HCT116 (cell line): ENCODE measurements around the gene S1PR3. TPM values are rescaled to one million over a fixed set of nuclear protein-coding genes. Genes with fewer than 3 reads are reported as not detected.

Source experiments
- ATAC-seq: fragments of 200-7000 bp; cut with Tn5 transposase; 2 replicates; pipeline ENCODE4 v1.9.1; 2020; ENCODE audit warnings: mild to moderate bottlenecking, moderate library complexity
- BruUV-seq: library from RNA; stranded (reverse); fragments of 400-500 nt; replicated peaks from 2 replicates; lab custom pipeline; 2021; lab: Mats Ljungman, UMichigan
- CTCF ChIA-PET: fragments of 300-600 bp; sonication (Branson Sonifier 250); formaldehyde crosslinking; loops from one replicate; lab custom pipeline; 2021; ENCODE audit warnings: antibody characterized with exemption; lab: Charles Lee
- POLR2A ChIA-PET: fragments of 300-600, 350-600 bp; sonication (Branson Sonifier 250); formaldehyde crosslinking; loops from one replicate; lab custom pipeline; 2021; ENCODE audit warnings: antibody characterized with exemption; lab: Charles Lee
- RAD21 ChIA-PET, 2 experiments: fragments of 300-600 bp; sonication (Branson Sonifier 250); formaldehyde crosslinking; loops; one replicate each; lab custom pipeline; 2023; ENCODE audit warnings: low total read pairs in 2 of 2; ENCODE audit not compliant: uncharacterized antibody in 2 of 2, unreplicated experiment in 2 of 2, low non-redundant PET in 1 of 2; lab: Charles Lee
- DNase-seq: peaks from one replicate; pipeline ENCODE4 v3.0.0-alpha.2; 2010; ENCODE audit warnings: low read depth, low spot score
- H2AFZ ChIP-seq: fragments of 200-600 bp; shearing (Covaris generic), sonication (generic); 2 replicates; pipeline ENCODE4 v1.6.1; 2017; ENCODE audit warnings: low read depth, mixed run types, mixed read lengths, antibody characterized with exemption, low read length; ENCODE audit not compliant: poor library complexity, severe bottlenecking
- H3K27ac ChIP-seq: 2 replicates; pipeline ENCODE4 v1.5.1; 2012; ENCODE audit warnings: low read depth, low read length
- H3K27me3 ChIP-seq: fragments of 200-600 bp; sonication (generic); 2 replicates; pipeline ENCODE4 v1.6.1; 2016; ENCODE audit warnings: mixed run types, low read length, mixed read lengths; ENCODE audit not compliant: insufficient read depth
- H3K36me3 ChIP-seq, 2 experiments: fragments of 200-500 bp in 1 of 2; fragments of 200-600 bp in 1 of 2; sonication (Bioruptor generic) in 1 of 2; sonication (generic) in 1 of 2; 2 replicates each; pipeline versions ENCODE4 v1.5.1 to v1.6.1; 2014 to 2016; ENCODE audit warnings: low read length in 2 of 2, inconsistent platforms in 1 of 2, mixed read lengths in 1 of 2, mixed run types in 1 of 2; ENCODE audit not compliant: insufficient read depth in 2 of 2, control insufficient read depth in 1 of 2
- H3K4me1 ChIP-seq, 2 experiments: fragments of 200-600 bp in 1 of 2; sonication (generic) in 1 of 2; 2 replicates each; pipeline versions ENCODE4 v1.5.1 to v1.6.1; 2012 to 2017; ENCODE audit warnings: low read length in 2 of 2, inconsistent platforms in 1 of 2, mild to moderate bottlenecking in 1 of 2, mixed read lengths in 1 of 2, mixed run types in 1 of 2, moderate library complexity in 1 of 2; ENCODE audit not compliant: insufficient read depth in 2 of 2, control insufficient read depth in 1 of 2
- H3K4me2 ChIP-seq: fragments of 200-600 bp; sonication (generic); 2 replicates; pipeline ENCODE4 v1.6.1; 2017; ENCODE audit warnings: mixed run types, low read length, mixed read lengths
- H3K4me3 ChIP-seq, 2 experiments: fragments of 200-600 bp in 1 of 2; sonication (generic) in 1 of 2; replicated peaks in 1 of 2; 2 replicates each; pipeline ENCODE4 v1.5.1; 2011 to 2016; ENCODE audit warnings: low read length in 2 of 2, control low read depth in 1 of 2, low read depth in 1 of 2, mild to moderate bottlenecking in 1 of 2, mixed read lengths in 1 of 2, mixed run types in 1 of 2
- H3K79me2 ChIP-seq: fragments of 200-600 bp; sonication (generic); 2 replicates; pipeline ENCODE4 v1.6.1; 2017; ENCODE audit warnings: mild to moderate bottlenecking, mixed run types, low read length, moderate library complexity, mixed read lengths; ENCODE audit not compliant: insufficient read depth
- H3K9ac ChIP-seq: fragments of 200-600 bp; sonication (generic); 2 replicates; pipeline ENCODE4 v1.6.1; 2016; ENCODE audit warnings: low read length, mixed read lengths
- H3K9me2 ChIP-seq: fragments of 200-600 bp; sonication (generic), shearing (Covaris generic); 2 replicates; pipeline ENCODE4 v1.6.1; 2017; ENCODE audit warnings: mixed run types, mild to moderate bottlenecking, moderate library complexity; ENCODE audit not compliant: insufficient read depth
- H3K9me3 ChIP-seq, 2 experiments: fragments of 200-500 bp in 1 of 2; fragments of 200-600 bp in 1 of 2; sonication (Bioruptor generic) in 1 of 2; sonication (generic) in 1 of 2; 2 replicates each; pipeline ENCODE4 v1.6.1; 2014 to 2017; ENCODE audit warnings: low read length in 2 of 2, mixed read lengths in 2 of 2, inconsistent platforms in 1 of 2, low read depth in 1 of 2, mild to moderate bottlenecking in 1 of 2, mixed run types in 1 of 2, moderate library complexity in 1 of 2; ENCODE audit not compliant: control insufficient read depth in 1 of 2, insufficient read depth in 1 of 2
- H4K20me1 ChIP-seq: fragments of 200-600 bp; sonication (generic), shearing (Covaris generic); 2 replicates; pipeline ENCODE4 v1.6.1; 2017; ENCODE audit warnings: mixed run types, mild to moderate bottlenecking, moderate library complexity; ENCODE audit not compliant: insufficient read depth
- CBX3 ChIP-seq: IDR thresholded peaks from 2 replicates; pipeline ENCODE4 v1.6.1; 2012; ENCODE audit warnings: low read depth
- CEBPB ChIP-seq: IDR thresholded peaks from 2 replicates; pipeline ENCODE4 v1.6.1; 2012; ENCODE audit warnings: low read depth
- EGR1 ChIP-seq: IDR thresholded peaks from 2 replicates; pipeline ENCODE4 v1.6.1; 2012; ENCODE audit warnings: low read depth
- ELF1 ChIP-seq: IDR thresholded peaks from 2 replicates; pipeline ENCODE4 v1.6.1; 2012; ENCODE audit warnings: low read depth, borderline replicate concordance
- EZH2 ChIP-seq: fragments of 200-600 bp; sonication (generic); IDR thresholded peaks from 2 replicates; pipeline ENCODE4 v1.6.1; 2017; ENCODE audit warnings: antibody characterized with exemption, mixed run types
- EZH2phosphoT487 ChIP-seq: fragments of 200-600 bp; IDR thresholded peaks from 2 replicates; pipeline ENCODE4 v1.6.1; 2018; ENCODE audit warnings: antibody characterized with exemption, borderline replicate concordance
- JUND ChIP-seq: IDR thresholded peaks from 2 replicates; pipeline ENCODE4 v1.6.1; 2012
- MAX ChIP-seq: IDR thresholded peaks from 2 replicates; pipeline ENCODE4 v1.6.1; 2012
- POLR2A ChIP-seq: IDR thresholded peaks from 2 replicates; pipeline ENCODE4 v1.7.0; 2011; ENCODE audit warnings: borderline replicate concordance; ENCODE audit not compliant: insufficient read depth, insufficient read length; ENCODE audit errors: extremely low read depth
- REST ChIP-seq: IDR thresholded peaks from 2 replicates; pipeline ENCODE4 v1.6.1; 2012; ENCODE audit warnings: low read depth
- SIN3A ChIP-seq: IDR thresholded peaks from 2 replicates; pipeline ENCODE4 v1.6.1; 2012; ENCODE audit warnings: low read depth
- SP1 ChIP-seq: IDR thresholded peaks from 2 replicates; pipeline ENCODE4 v1.6.1; 2012; ENCODE audit warnings: low read depth
- SRF ChIP-seq: IDR thresholded peaks from 2 replicates; pipeline ENCODE4 v1.6.1; 2012; ENCODE audit warnings: low read depth
- TCF7L2 ChIP-seq: IDR thresholded peaks from 2 replicates; pipeline ENCODE4 v1.7.0; 2011; ENCODE audit warnings: borderline replicate concordance, inconsistent platforms; ENCODE audit not compliant: insufficient read depth, insufficient read length; ENCODE audit errors: extremely low read depth
- YY1 ChIP-seq: IDR thresholded peaks from 2 replicates; pipeline ENCODE4 v1.6.1; 2011; ENCODE audit warnings: low read length, low read depth, moderate library complexity, mild to moderate bottlenecking; ENCODE audit not compliant: insufficient replicate concordance; ENCODE audit errors: extremely low read depth
- ZFX ChIP-seq: fragments of 450-650 bp; IDR thresholded peaks from 2 replicates; pipeline ENCODE4 v1.6.1; 2017
- ZNF274 ChIP-seq: fragments of 200-500 bp; sonication (Bioruptor generic); IDR thresholded peaks from 2 replicates; pipeline ENCODE4 v1.6.1; 2014; ENCODE audit warnings: mild to moderate bottlenecking, low read depth, low read length, inconsistent platforms
- intact Hi-C: fragments of 100-400 bp; cut with micrococcal nuclease; formaldehyde crosslinking; loops from 2 replicates; pipeline ENCODE4 v1.10.0; 2022
- total RNA-seq: library from RNA; stranded (reverse); gene quantifications from one replicate; pipeline ENCODE4 v1.2.1, GENCODE V29; 2021; ENCODE audit not compliant: unreplicated experiment
- TF ChIP-seq, protein P1 (sequence below): IDR thresholded peaks from 2 replicates; pipeline ENCODE4 v1.6.1; 2012
- TF ChIP-seq, protein P2 (sequence below): IDR thresholded peaks from 2 replicates; pipeline ENCODE4 v1.6.1; 2011; ENCODE audit warnings: mild to moderate bottlenecking, low read length, moderate library complexity; ENCODE audit not compliant: insufficient replicate concordance; ENCODE audit errors: extremely low read depth
- TF ChIP-seq, protein P3 (sequence below), 3 experiments: fragments of 200-600 bp in 1 of 3; sonication (generic) in 1 of 3; IDR thresholded peaks in 2 of 3; conservative IDR thresholded peaks in 1 of 3; 2 replicates each; pipeline ENCODE4 v1.5.1; 2012 to 2017; ENCODE audit warnings: low read depth in 2 of 3, low read length in 2 of 3, antibody characterized with exemption in 1 of 3, borderline replicate concordance in 1 of 3, control low read depth in 1 of 3, mild to moderate bottlenecking in 1 of 3, mixed read lengths in 1 of 3, mixed run types in 1 of 3, moderate library complexity in 1 of 3; ENCODE audit not compliant: insufficient read depth in 1 of 3

Gene S1PR3
- total RNA-seq, 1 experiment from 2014 or later: 0.07 TPM

DNA sequence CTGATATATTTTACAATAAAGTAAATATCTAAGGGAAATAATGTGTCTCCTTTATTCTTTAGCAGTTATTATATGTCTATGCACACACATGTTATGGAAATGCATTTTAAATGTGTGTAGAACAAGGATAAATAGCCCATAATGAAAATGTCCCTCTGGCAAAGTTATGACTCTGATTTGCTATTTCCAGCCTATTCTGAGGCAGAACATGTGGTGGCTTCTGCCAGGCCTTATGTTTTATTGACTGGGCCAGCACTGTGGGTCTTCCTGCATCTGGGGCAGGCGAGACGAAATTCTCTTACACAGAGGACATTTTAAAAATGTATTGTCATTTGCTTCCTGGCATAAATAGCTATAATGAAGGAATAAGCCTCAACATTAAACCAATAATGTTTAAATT is 52.8 kb downstream of the S1PR3 start:
- BruUV-seq: no TSS peak
- ChIA-PET CTCF (no interaction called here), RAD21 (no interaction called here), POLR2A (no interaction called here)
- Histone ChIP-seq H4K20me1 (no peaks in the 10 kb centered on the region), H3K27ac (no peak overlapping the region), H3K36me3 (no peaks in the 10 kb centered on the region), H3K27me3 (no peaks in the 10 kb centered on the region; the same call in 1 of the 2 replicates), H3K9me2 (no peaks in the 10 kb centered on the region), H3K9ac (no peak overlapping the region), H3K9me3 (no peaks in the 10 kb centered on the region), H2AFZ (no peak overlapping the region), H3K4me3 (no peak overlapping the region), H3K79me2 (no peaks in the 10 kb centered on the region), H3K4me1 (no peaks in the 10 kb centered on the region)
- no peak for DNase-seq
- intact Hi-C loops: no loop called here
- no peak for TF ChIP-seq EZH2
- TF ChIP-seq JUND: no peak
- no peak for TF ChIP-seq SIN3A
- no peak for TF ChIP-seq SRF
- TF ChIP-seq MAX: no peak
- TF ChIP-seq, protein P1, sequence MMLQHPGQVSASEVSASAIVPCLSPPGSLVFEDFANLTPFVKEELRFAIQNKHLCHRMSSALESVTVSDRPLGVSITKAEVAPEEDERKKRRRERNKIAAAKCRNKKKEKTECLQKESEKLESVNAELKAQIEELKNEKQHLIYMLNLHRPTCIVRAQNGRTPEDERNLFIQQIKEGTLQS: no peak
- TF ChIP-seq, protein P2, sequence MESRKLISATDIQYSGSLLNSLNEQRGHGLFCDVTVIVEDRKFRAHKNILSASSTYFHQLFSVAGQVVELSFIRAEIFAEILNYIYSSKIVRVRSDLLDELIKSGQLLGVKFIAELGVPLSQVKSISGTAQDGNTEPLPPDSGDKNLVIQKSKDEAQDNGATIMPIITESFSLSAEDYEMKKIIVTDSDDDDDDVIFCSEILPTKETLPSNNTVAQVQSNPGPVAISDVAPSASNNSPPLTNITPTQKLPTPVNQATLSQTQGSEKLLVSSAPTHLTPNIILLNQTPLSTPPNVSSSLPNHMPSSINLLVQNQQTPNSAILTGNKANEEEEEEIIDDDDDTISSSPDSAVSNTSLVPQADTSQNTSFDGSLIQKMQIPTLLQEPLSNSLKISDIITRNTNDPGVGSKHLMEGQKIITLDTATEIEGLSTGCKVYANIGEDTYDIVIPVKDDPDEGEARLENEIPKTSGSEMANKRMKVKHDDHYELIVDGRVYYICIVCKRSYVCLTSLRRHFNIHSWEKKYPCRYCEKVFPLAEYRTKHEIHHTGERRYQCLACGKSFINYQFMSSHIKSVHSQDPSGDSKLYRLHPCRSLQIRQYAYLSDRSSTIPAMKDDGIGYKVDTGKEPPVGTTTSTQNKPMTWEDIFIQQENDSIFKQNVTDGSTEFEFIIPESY: no peak
- TF ChIP-seq YY1: no peak
- TF ChIP-seq, protein P3, sequence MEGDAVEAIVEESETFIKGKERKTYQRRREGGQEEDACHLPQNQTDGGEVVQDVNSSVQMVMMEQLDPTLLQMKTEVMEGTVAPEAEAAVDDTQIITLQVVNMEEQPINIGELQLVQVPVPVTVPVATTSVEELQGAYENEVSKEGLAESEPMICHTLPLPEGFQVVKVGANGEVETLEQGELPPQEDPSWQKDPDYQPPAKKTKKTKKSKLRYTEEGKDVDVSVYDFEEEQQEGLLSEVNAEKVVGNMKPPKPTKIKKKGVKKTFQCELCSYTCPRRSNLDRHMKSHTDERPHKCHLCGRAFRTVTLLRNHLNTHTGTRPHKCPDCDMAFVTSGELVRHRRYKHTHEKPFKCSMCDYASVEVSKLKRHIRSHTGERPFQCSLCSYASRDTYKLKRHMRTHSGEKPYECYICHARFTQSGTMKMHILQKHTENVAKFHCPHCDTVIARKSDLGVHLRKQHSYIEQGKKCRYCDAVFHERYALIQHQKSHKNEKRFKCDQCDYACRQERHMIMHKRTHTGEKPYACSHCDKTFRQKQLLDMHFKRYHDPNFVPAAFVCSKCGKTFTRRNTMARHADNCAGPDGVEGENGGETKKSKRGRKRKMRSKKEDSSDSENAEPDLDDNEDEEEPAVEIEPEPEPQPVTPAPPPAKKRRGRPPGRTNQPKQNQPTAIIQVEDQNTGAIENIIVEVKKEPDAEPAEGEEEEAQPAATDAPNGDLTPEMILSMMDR (IDR thresholded peaks at IDR 0.05 in 2 of 3, conservative IDR thresholded peaks at IDR 0.05 in 1 of 3; ENCODE audit: borderline replicate concordance in 1 of 3, insufficient read depth in 1 of 3, low read depth in 2 of 3, low read length in 2 of 3): no peak
- no peak for TF ChIP-seq EZH2phosphoT487
- no peak for TF ChIP-seq ZFX
- no peak for TF ChIP-seq ELF1
- no peak for TF ChIP-seq CBX3
- no peak for TF ChIP-seq CEBPB
- TF ChIP-seq TCF7L2: no peak
- no peak for TF ChIP-seq ZNF274
- no peak for TF ChIP-seq REST
- no peak for TF ChIP-seq EGR1
- TF ChIP-seq POLR2A: no peak
- TF ChIP-seq SP1: no peak
- TF ChIP-seq, all 23 proteins: peak for 0
- no peak overlapping the region for H3K4me2 ChIP-seq
- ATAC-seq: no peak
